Osteocyte (in vitro differentiated cells): Measurements from ENCODE around the gene SOS1. TPM values are rescaled to one million over a fixed set of nuclear protein-coding genes. Genes with fewer than 3 reads are reported as not detected.

Source experiments
- DNase-seq: peaks from one replicate; pipeline ENCODE4 v3.0.0; 2021; ENCODE audit warnings: mixed read lengths; ENCODE audit not compliant: unreplicated experiment; ENCODE audit errors: extremely low spot score
- H3K27ac Mint-ChIP-seq: one replicate; pipeline ENCODE4 v1.8.0; 2021; ENCODE audit warnings: mild to moderate bottlenecking, mixed read lengths; ENCODE audit not compliant: unreplicated experiment
- H3K27me3 Mint-ChIP-seq: one replicate; pipeline ENCODE4 v1.8.0; 2021; ENCODE audit warnings: mixed read lengths; ENCODE audit not compliant: unreplicated experiment
- H3K36me3 Mint-ChIP-seq: one replicate; pipeline ENCODE4 v1.8.0; 2021; ENCODE audit warnings: mixed read lengths; ENCODE audit not compliant: unreplicated experiment
- H3K4me1 Mint-ChIP-seq: one replicate; pipeline ENCODE4 v1.8.0; 2021; ENCODE audit warnings: mixed read lengths; ENCODE audit not compliant: unreplicated experiment
- H3K4me3 Mint-ChIP-seq: one replicate; pipeline ENCODE4 v1.8.0; 2021; ENCODE audit warnings: mild to moderate bottlenecking, moderate library complexity, mixed read lengths; ENCODE audit not compliant: unreplicated experiment
- H3K9me3 Mint-ChIP-seq: one replicate; pipeline ENCODE4 v1.8.0; 2021; ENCODE audit warnings: mixed read lengths; ENCODE audit not compliant: unreplicated experiment
- total RNA-seq: library from RNA; stranded (reverse); gene quantifications from 2 replicates; pipeline ENCODE4 v1.2.1, GENCODE V29; 2021
- TF ChIP-seq, protein P1 (sequence below): fragments of 200-600 bp; sonication (generic); IDR thresholded peaks from 2 replicates; pipeline ENCODE4 v1.5.0; 2021; ENCODE audit warnings: antibody characterized with exemption, mild to moderate bottlenecking, moderate library complexity

Gene SOS1
- total RNA-seq, 1 donor from 2014 or later, result 35.6 TPM

DNA sequence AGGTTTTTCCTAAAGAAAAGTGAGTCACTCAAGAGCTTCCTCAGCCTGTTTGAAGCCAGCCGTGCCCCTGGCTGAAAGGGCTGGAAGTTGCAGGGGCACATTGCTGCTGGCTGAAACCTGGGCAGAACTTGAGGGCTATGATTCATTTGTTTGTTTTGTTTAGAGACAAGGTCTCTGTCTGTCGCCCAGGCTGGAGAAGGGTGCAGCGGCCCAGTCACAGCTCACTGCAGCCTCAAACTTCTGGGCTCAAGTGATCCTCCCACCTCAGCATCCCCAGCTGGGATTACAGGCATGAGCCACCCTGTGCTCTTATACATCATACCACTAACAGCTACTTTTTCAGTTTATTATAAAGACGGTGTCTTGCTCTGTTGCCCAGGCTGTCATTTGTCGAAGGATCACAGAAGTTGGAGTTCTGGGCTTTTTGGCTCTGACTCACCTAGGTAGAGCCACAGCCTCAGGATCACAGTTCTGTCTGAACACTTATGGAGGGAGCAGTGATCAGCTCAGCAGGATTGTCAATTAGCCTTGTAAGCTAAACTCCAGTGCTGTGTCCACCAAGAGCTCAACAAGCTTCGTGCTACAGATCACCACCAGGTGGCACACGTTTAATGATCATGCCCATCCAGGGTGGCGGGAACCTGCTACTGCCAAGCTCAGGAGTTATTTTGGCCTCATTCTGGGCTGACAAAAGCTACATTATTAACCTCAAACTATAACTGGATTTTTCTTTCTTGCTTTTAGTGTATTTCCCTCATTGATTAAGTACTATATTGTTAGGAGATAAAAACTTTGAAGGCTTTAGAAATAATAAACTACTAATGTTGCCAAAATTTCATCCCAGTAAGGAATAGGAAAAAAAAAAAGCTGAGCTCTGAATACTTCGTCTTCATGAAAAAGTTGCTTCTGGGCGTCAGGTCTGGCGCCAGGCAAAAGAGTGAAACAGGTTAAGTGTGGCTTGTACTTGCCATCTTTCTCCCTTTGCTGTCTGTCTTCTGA lies 173.3 kb downstream of the SOS1 start:
- Mint-ChIP-seq H3K9me3 (no peaks in the 10 kb centered on the region), H3K27me3 (peaks cover 4% of the 10 kb centered on the region), H3K36me3 (no peaks in the 10 kb centered on the region), H3K4me3 (no peak overlapping the region), H3K27ac (no peak overlapping the region), H3K4me1 (peaks cover 3% of the 10 kb centered on the region)
- no peak for DNase-seq
- TF ChIP-seq, protein P1, sequence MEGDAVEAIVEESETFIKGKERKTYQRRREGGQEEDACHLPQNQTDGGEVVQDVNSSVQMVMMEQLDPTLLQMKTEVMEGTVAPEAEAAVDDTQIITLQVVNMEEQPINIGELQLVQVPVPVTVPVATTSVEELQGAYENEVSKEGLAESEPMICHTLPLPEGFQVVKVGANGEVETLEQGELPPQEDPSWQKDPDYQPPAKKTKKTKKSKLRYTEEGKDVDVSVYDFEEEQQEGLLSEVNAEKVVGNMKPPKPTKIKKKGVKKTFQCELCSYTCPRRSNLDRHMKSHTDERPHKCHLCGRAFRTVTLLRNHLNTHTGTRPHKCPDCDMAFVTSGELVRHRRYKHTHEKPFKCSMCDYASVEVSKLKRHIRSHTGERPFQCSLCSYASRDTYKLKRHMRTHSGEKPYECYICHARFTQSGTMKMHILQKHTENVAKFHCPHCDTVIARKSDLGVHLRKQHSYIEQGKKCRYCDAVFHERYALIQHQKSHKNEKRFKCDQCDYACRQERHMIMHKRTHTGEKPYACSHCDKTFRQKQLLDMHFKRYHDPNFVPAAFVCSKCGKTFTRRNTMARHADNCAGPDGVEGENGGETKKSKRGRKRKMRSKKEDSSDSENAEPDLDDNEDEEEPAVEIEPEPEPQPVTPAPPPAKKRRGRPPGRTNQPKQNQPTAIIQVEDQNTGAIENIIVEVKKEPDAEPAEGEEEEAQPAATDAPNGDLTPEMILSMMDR, result peak; percentile 78

- no peak overlapping the region for H3K4me3 Mint-ChIP-seq
- TF ChIP-seq, protein P1, result no peak
- DNase-seq, result no peak
- no peaks in the 10 kb centered on the region for H3K9me3 Mint-ChIP-seq
- H3K36me3 Mint-ChIP-seq, result no peaks in the 10 kb centered on the region
- peaks cover 2% of the 10 kb centered on the region for H3K27me3 Mint-ChIP-seq
- no peak overlapping the region for H3K27ac Mint-ChIP-seq
- H3K4me1 Mint-ChIP-seq, result peaks cover 3% of the 10 kb centered on the region
Observed at GRCh38 chr2:38945911-38946310, 174.9 kb downstream of the SOS1 start.

DNA sequence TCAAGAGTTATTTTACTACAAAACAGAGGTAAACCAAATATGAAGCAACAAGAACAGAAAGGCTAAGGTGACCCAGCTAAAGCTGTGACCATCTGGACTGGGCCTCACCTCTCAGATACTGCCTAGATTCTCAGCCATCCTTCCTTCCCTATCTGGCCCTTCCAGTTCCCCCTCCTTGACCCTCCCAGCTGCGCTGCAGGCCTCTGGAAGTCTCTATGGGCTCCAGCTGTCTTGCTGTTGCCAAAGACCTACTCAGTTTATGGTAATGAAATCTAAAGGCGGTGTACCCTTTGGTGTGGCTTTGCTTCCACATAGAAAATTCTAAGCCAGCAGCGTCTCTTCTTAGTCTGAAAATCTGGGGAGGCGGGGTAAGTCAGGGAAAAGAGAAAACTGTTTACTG lies 175.5 kb downstream of the SOS1 start:
- Mint-ChIP-seq H3K27me3 (peaks cover 4% of the 10 kb centered on the region), H3K27ac (no peak overlapping the region), H3K36me3 (no peaks in the 10 kb centered on the region), H3K4me1 (peaks cover 3% of the 10 kb centered on the region), H3K9me3 (no peaks in the 10 kb centered on the region), H3K4me3 (no peak overlapping the region)
- TF ChIP-seq, protein P1, result no peak
- DNase-seq, result no peak

- no peak for DNase-seq
- Mint-ChIP-seq H3K4me3 (no peak overlapping the region), H3K9me3 (no peaks in the 10 kb centered on the region), H3K27ac (no peak overlapping the region), H3K4me1 (peaks cover 3% of the 10 kb centered on the region), H3K36me3 (no peaks in the 10 kb centered on the region), H3K27me3 (peaks cover 5% of the 10 kb centered on the region)
- TF ChIP-seq, protein P1, result no peak
Observed at GRCh38 chr2:38943784-38944183, 177.1 kb downstream of the SOS1 start.

DNA sequence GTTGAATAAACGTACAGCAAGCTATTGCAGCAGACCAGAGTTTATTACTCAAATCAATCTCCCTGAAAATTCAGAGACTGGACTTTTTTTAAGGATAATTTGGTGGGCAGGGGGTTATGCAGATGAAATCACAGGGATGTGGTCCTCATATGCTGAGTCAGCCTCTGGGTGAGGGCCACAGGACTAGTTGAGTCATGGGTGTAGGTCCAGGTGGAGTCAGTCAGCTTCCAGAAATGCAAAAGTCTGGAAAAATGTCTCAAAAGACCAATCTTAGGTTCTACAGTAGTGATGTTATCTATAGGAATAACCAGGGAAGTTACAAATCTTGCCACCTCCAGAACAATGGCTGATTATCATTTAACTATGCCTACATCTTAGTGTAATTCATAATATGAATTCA lies 180.1 kb downstream of the SOS1 start:
- H3K27me3 Mint-ChIP-seq, result peaks cover 5% of the 10 kb centered on the region
- no peak overlapping the region for H3K4me3 Mint-ChIP-seq
- no peaks in the 10 kb centered on the region for H3K9me3 Mint-ChIP-seq
- no peaks in the 10 kb centered on the region for H3K4me1 Mint-ChIP-seq
- DNase-seq, result no peak
- TF ChIP-seq, protein P1, result no peak
- no peak overlapping the region for H3K27ac Mint-ChIP-seq
- no peaks in the 10 kb centered on the region for H3K36me3 Mint-ChIP-seq
